Naive thymus-derived CD8-positive, alpha-beta T cell (primary cell): Measurements from ENCODE around the gene TNFRSF4. TPM values are rescaled to one million over a fixed set of nuclear protein-coding genes. Genes with fewer than 3 reads are reported as not detected.

Experiments
- ATAC-seq, 2 donors: fragments of 150-1000 bp; cut with Tn5 transposase in 1 of 2; sonication (Bioruptor Pico), chemical (Tn5 transposase) in 1 of 2; 1 replicate in 1 of 2; 2 replicates in 1 of 2; pipeline ENCODE4 v1.10.0; 2021; ENCODE audit warnings: mild to moderate bottlenecking in 2 of 2, moderate library complexity in 2 of 2
- POLR2A ChIA-PET: fragments of 350-600 bp; sonication (Branson Sonifier 250); formaldehyde crosslinking; loops from one replicate; lab custom pipeline; 2021; ENCODE audit warnings: antibody characterized with exemption; lab: Charles Lee
- DNase-seq, 10 donors: peaks; one replicate each; pipeline versions ENCODE4 v3.0.0 to v3.0.0-alpha.2; 2020 to 2022
- H3K27ac Mint-ChIP-seq, 10 donors: one replicate each; pipeline ENCODE4 v1.8.0; 2020 to 2022; ENCODE audit warnings: mild to moderate bottlenecking in 10 of 10, mixed read lengths in 10 of 10, moderate library complexity in 4 of 10, inconsistent platforms in 1 of 10
- H3K27me3 Mint-ChIP-seq, 5 donors: one replicate each; pipeline ENCODE4 v1.8.0; 2021 to 2022; ENCODE audit warnings: mixed read lengths in 5 of 5
- H3K36me3 Mint-ChIP-seq, 3 donors: one replicate each; pipeline ENCODE4 v1.8.0; 2020 to 2022; ENCODE audit warnings: mixed read lengths in 3 of 3, mild to moderate bottlenecking in 2 of 3, inconsistent platforms in 1 of 3
- H3K4me1 Mint-ChIP-seq, 4 donors: one replicate each; pipeline ENCODE4 v1.8.0; 2021 to 2022; ENCODE audit warnings: mixed read lengths in 4 of 4
- H3K4me3 Mint-ChIP-seq, 10 donors: one replicate each; pipeline ENCODE4 v1.8.0; 2020 to 2022; ENCODE audit warnings: mild to moderate bottlenecking in 10 of 10, mixed read lengths in 10 of 10, moderate library complexity in 6 of 10, inconsistent platforms in 1 of 10
- H3K9me3 Mint-ChIP-seq, 9 donors: one replicate each; pipeline ENCODE4 v1.8.0; 2020 to 2022; ENCODE audit warnings: mixed read lengths in 9 of 9, mild to moderate bottlenecking in 3 of 9, inconsistent platforms in 1 of 9, moderate library complexity in 1 of 9
- polyA plus RNA-seq, 3 donors: library from polyadenylated mRNA; unstranded; fragments of 300-500 nt; fragmentation: Illumina TruSeq; gene quantifications; one replicate each; pipeline ENCODE4 v1.2.3, GENCODE V29; 2021
- total RNA-seq, 8 experiments: library from RNA in 2 of 8; stranded (reverse) in 2 of 8; gene quantifications; one replicate each; pipeline ENCODE4 v1.2.3 and lab custom pipeline; 2021 to 2026

Gene TNFRSF4
- total and polyA plus RNA-seq, 5 experiments from 2014 or later = 0.30 to 0.73 (median 0.44) TPM

- POLR2A ChIA-PET = no interaction called here
- DNase-seq = no peak
- Mint-ChIP-seq H3K4me1 (peaks cover 0 to 1% (median 0%) of the 10 kb centered on the region in 4 donors), H3K27ac (no peak overlapping the region), H3K36me3 (peaks cover 0 to 17% (median 2%) of the 10 kb centered on the region in 3 donors), H3K4me3 (no peak overlapping the region), H3K9me3 (peaks cover 0 to 27% (median 10%) of the 10 kb centered on the region in 9 donors), H3K27me3 (peaks cover 0 to 2% (median 0%) of the 10 kb centered on the region in 5 donors)
- no peak for ATAC-seq
Observed at GRCh38 chr1:1191734-1192133, 22.2 kb downstream of the TNFRSF4 start.

- Mint-ChIP-seq H3K27ac (no peak overlapping the region), H3K9me3 (peaks cover 0 to 12% (median 5%) of the 10 kb centered on the region in 9 donors), H3K27me3 (peaks cover 0 to 2% (median 0%) of the 10 kb centered on the region in 5 donors), H3K4me1 (peaks cover 0 to 1% (median 0%) of the 10 kb centered on the region in 4 donors), H3K4me3 (no peak overlapping the region), H3K36me3 (peaks cover 0 to 6% (median 0%) of the 10 kb centered on the region in 3 donors)
- no peak for DNase-seq
- ATAC-seq = no peak
- POLR2A ChIA-PET = no interaction called here
Observed at GRCh38 chr1:1189111-1189510, 24.8 kb downstream of the TNFRSF4 start.

- peaks cover 0 to 7% (median 2%) of the 10 kb centered on the region in 4 donors for H3K4me1 Mint-ChIP-seq
- peaks cover 0 to 2% (median 0%) of the 10 kb centered on the region in 5 donors for H3K27me3 Mint-ChIP-seq
- POLR2A ChIA-PET = interaction anchor here (0.7 kb wide), 1 partner anchor 239 kb away, joined by 3 read pairs; no protein-coding TSS in a partner anchor
- DNase-seq (no peak), ATAC-seq (no peak)
- no peak overlapping the region for H3K27ac Mint-ChIP-seq
- no peak overlapping the region for H3K4me3 Mint-ChIP-seq
- peaks cover 0 to 6% (median 0%) of the 10 kb centered on the region in 3 donors for H3K36me3 Mint-ChIP-seq
- peaks cover 0 to 11% (median 5%) of the 10 kb centered on the region in 9 donors for H3K9me3 Mint-ChIP-seq
Observed at GRCh38 chr1:1187938-1188337, 26.0 kb downstream of the TNFRSF4 start.

GRCh38 chr1:1185101-1185765 lies 28.7 kb downstream of the TNFRSF4 start:
- peak in 1 of 10 donors; percentile 45 for DNase-seq
- peaks cover 4 to 15% (median 8%) of the 10 kb centered on the region in 4 donors for H3K4me1 Mint-ChIP-seq
- POLR2A ChIA-PET = interaction anchor here (0.8 kb wide), 1 partner anchor 42 kb away, joined by 3 read pairs; no protein-coding TSS in a partner anchor
- H3K4me3 Mint-ChIP-seq = no peak overlapping the region
- H3K36me3 Mint-ChIP-seq = no peaks in the 10 kb centered on the region
- no peak overlapping the region for H3K27ac Mint-ChIP-seq
- peaks cover 0 to 12% (median 0%) of the 10 kb centered on the region in 5 donors for H3K27me3 Mint-ChIP-seq
- ATAC-seq = no peak
- H3K9me3 Mint-ChIP-seq = peaks cover 0 to 5% (median 0%) of the 10 kb centered on the region in 9 donors

GRCh38 chr1:1183833-1184775 lies 29.8 kb downstream of the TNFRSF4 start:
- Mint-ChIP-seq H3K27me3 (peaks cover 0 to 12% (median 0%) of the 10 kb centered on the region in 5 donors), H3K4me3 (peak overlapping the region in 1 of 10 donors; percentile 38), H3K4me1 (peaks cover 3 to 15% (median 8%) of the 10 kb centered on the region in 4 donors), H3K9me3 (peaks cover 0 to 5% (median 0%) of the 10 kb centered on the region in 9 donors), H3K27ac (no peak overlapping the region), H3K36me3 (no peaks in the 10 kb centered on the region)
- POLR2A ChIA-PET = interaction anchor here (0.6 kb wide), 1 partner anchor 67 kb away, joined by 5 read pairs; no protein-coding TSS in a partner anchor
- ATAC-seq = no peak
- no peak for DNase-seq

GRCh38 chr1:1183221-1183747 lies 30.7 kb downstream of the TNFRSF4 start:
- peaks cover 3 to 15% (median 8%) of the 10 kb centered on the region in 4 donors for H3K4me1 Mint-ChIP-seq
- H3K36me3 Mint-ChIP-seq = no peaks in the 10 kb centered on the region
- ATAC-seq (no peak), DNase-seq (peak in 1 of 10 donors; percentile 5)
- no peaks in the 10 kb centered on the region for H3K9me3 Mint-ChIP-seq
- H3K27me3 Mint-ChIP-seq = peaks cover 0 to 12% (median 0%) of the 10 kb centered on the region in 5 donors
- POLR2A ChIA-PET = no interaction called here
- peak overlapping the region in 3 of 10 donors; percentile 27 to 39 (median 38) for H3K4me3 Mint-ChIP-seq
- H3K27ac Mint-ChIP-seq = no peak overlapping the region

GRCh38 chr1:1182491-1183220 lies 31.3 kb downstream of the TNFRSF4 start:
- no peaks in the 10 kb centered on the region for H3K9me3 Mint-ChIP-seq
- H3K4me1 Mint-ChIP-seq = peaks cover 3 to 15% (median 8%) of the 10 kb centered on the region in 4 donors
- H3K27me3 Mint-ChIP-seq = peaks cover 0 to 12% (median 0%) of the 10 kb centered on the region in 5 donors
- ATAC-seq = no peak
- POLR2A ChIA-PET = no interaction called here
- no peaks in the 10 kb centered on the region for H3K36me3 Mint-ChIP-seq
- H3K27ac Mint-ChIP-seq = no peak overlapping the region
- H3K4me3 Mint-ChIP-seq = no peak overlapping the region
- peak in 2 of 10 donors; percentile 9 to 60 for DNase-seq

GRCh38 chr1:1181938-1182410 lies 32.0 kb downstream of the TNFRSF4 start:
- H3K4me3 Mint-ChIP-seq = no peak overlapping the region
- POLR2A ChIA-PET = interaction anchor here (1.2 kb wide), 1 partner anchor 10 kb away, joined by 5 read pairs; no protein-coding TSS in a partner anchor
- H3K9me3 Mint-ChIP-seq = no peaks in the 10 kb centered on the region
- DNase-seq (peak in 1 of 10 donors; percentile 7), ATAC-seq (no peak)
- H3K27me3 Mint-ChIP-seq = peaks cover 0 to 12% (median 1%) of the 10 kb centered on the region in 5 donors
- no peak overlapping the region for H3K27ac Mint-ChIP-seq
- peaks cover 4 to 15% (median 9%) of the 10 kb centered on the region in 4 donors for H3K4me1 Mint-ChIP-seq
- no peaks in the 10 kb centered on the region for H3K36me3 Mint-ChIP-seq

- H3K9me3 Mint-ChIP-seq = no peaks in the 10 kb centered on the region
Observed at GRCh38 chr1:1181129-1181937, 32.6 kb downstream of the TNFRSF4 start.

GRCh38 chr1:1179983-1180861 lies 33.7 kb downstream of the TNFRSF4 start:
- Mint-ChIP-seq H3K4me3 (no peak overlapping the region), H3K27ac (no peak overlapping the region), H3K27me3 (peaks cover 0 to 12% (median 4%) of the 10 kb centered on the region in 5 donors), H3K4me1 (peaks cover 7 to 15% (median 13%) of the 10 kb centered on the region in 4 donors), H3K36me3 (no peaks in the 10 kb centered on the region), H3K9me3 (no peaks in the 10 kb centered on the region)
- ATAC-seq = no peak
- POLR2A ChIA-PET = no interaction called here
- peak in 2 of 10 donors; percentile 4 to 52 for DNase-seq

More at GRCh38 chr1:1181129-1181937, 32.6 kb downstream of the TNFRSF4 start:
- H3K27me3 Mint-ChIP-seq = peaks cover 0 to 12% (median 4%) of the 10 kb centered on the region in 5 donors
- H3K27ac Mint-ChIP-seq = peak overlapping the region in 2 of 10 donors; percentile 15 to 82
- POLR2A ChIA-PET = interaction anchor here (1.2 kb wide), 1 partner anchor 9 kb away, joined by 5 read pairs; no protein-coding TSS in a partner anchor
- H3K36me3 Mint-ChIP-seq = no peaks in the 10 kb centered on the region
- DNase-seq (peak in 1 of 10 donors; percentile 56), ATAC-seq (no peak)
- peaks cover 7 to 15% (median 10%) of the 10 kb centered on the region in 4 donors for H3K4me1 Mint-ChIP-seq
- no peak overlapping the region for H3K4me3 Mint-ChIP-seq
